ENCODE results near the gene RSRC1. TPM values are rescaled to one million over a fixed set of nuclear protein-coding genes. Genes with fewer than 3 reads are reported as not detected.

RSRC1 gene
- total and polyA plus RNA-seq, 2 donors (not counting 1 experiment from before 2014, with no cell fraction given) = 12.6 to 43.1 TPM

- no peaks in the 10 kb centered on the region for H3K36me3 ChIP-seq (ENCODE audit: control insufficient read depth, insufficient read depth, low read length)
- no peak overlapping the region for H3K27ac ChIP-seq (ENCODE audit: insufficient read depth, low read length)
- H3K9me3 ChIP-seq (ENCODE audit: control insufficient read depth, insufficient read depth, low read depth, low read length) = no peaks in the 10 kb centered on the region
- H3K9ac ChIP-seq (ENCODE audit: insufficient read depth, low read length) = no peak overlapping the region
- no peak for DNase-seq (ENCODE audit: low read depth in 2 of 2)
- no peaks in the 10 kb centered on the region for H4K20me1 ChIP-seq (ENCODE audit: control insufficient read depth, extremely low read depth, insufficient read depth, low read length)
- no peak for TF ChIP-seq EZH2 (IDR thresholded peaks at IDR 0.05; ENCODE audit: low read length, missing control alignments)
- TF ChIP-seq, protein P1, sequence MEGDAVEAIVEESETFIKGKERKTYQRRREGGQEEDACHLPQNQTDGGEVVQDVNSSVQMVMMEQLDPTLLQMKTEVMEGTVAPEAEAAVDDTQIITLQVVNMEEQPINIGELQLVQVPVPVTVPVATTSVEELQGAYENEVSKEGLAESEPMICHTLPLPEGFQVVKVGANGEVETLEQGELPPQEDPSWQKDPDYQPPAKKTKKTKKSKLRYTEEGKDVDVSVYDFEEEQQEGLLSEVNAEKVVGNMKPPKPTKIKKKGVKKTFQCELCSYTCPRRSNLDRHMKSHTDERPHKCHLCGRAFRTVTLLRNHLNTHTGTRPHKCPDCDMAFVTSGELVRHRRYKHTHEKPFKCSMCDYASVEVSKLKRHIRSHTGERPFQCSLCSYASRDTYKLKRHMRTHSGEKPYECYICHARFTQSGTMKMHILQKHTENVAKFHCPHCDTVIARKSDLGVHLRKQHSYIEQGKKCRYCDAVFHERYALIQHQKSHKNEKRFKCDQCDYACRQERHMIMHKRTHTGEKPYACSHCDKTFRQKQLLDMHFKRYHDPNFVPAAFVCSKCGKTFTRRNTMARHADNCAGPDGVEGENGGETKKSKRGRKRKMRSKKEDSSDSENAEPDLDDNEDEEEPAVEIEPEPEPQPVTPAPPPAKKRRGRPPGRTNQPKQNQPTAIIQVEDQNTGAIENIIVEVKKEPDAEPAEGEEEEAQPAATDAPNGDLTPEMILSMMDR (conservative IDR thresholded peaks at IDR 0.05 in 1 of 2, IDR thresholded peaks at IDR 0.05 in 1 of 2; ENCODE audit: low read depth in 1 of 2, low read length in 2 of 2) = no peak
- H3K4me2 ChIP-seq (ENCODE audit: extremely low read depth, insufficient read depth, low read length) = no peak overlapping the region
- no peak overlapping the region for H3K4me3 ChIP-seq (replicated peaks in 1 of 4; ENCODE audit: control extremely low read depth in 1 of 4, insufficient read depth in 1 of 4, low read depth in 3 of 4, low read length in 4 of 4)
- H2AFZ ChIP-seq (ENCODE audit: low read length) = no peak overlapping the region
- no peaks in the 10 kb centered on the region for H3K4me1 ChIP-seq (ENCODE audit: control insufficient read depth, extremely low read depth, insufficient read depth, low read length)
- no peaks in the 10 kb centered on the region for H3K79me2 ChIP-seq (ENCODE audit: control insufficient read depth, insufficient read depth, low read length)
- no peaks in the 10 kb centered on the region for H3K27me3 ChIP-seq (ENCODE audit: control insufficient read depth, insufficient read depth, low read length)
These were observed 410.5 kb downstream of the RSRC1 start for GRCh38 chr3:158520433-158520832.

DNA sequence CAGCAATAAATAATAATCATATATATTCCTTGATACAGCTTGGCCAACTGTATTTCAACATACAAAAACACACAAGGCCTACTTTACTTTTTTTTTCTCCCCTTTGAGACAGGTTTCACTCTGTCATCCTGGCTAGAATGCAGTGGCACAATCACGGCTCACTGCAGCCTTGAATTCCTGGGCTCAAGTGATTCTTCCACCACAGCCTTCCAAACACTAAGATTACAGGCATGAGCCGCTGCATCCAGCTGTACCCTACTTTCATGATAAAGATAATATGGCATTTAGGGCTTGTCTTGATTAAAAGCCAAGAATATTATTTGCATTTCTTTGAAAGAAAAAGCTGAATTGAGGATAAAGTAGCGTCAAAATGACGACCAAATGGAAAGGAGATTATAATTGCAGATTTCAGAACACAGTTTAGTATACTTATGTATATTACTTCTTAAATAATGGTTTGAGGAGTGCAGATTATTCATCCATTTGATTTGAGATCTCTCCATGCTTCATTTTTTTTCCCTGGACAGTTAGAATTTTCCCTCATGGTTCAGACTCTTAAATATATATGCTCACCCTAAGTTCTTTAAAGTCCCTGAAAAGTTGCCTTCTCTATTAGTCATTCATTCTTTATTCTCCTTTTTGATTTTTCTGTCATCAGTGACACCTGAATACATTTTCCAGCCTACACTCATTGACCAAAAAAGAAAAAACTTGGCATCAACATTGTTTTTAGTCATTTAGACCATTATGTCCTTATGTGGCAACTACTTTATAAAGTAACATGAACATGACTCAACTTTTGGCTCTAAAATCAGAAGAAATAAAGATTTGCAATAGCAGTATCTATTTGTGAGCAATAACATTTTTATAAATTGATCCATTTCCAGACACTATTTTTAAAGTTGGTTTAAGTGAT lies 412.6 kb downstream of the RSRC1 start:
- DNase-seq (ENCODE audit: low read depth in 2 of 2) = peak; percentile 78 to 82
- H3K9ac ChIP-seq (ENCODE audit: insufficient read depth, low read length) = no peak overlapping the region
- no peak overlapping the region for H2AFZ ChIP-seq (ENCODE audit: low read length)
- no peak overlapping the region for H3K4me2 ChIP-seq (ENCODE audit: extremely low read depth, insufficient read depth, low read length)
- H3K9me3 ChIP-seq (ENCODE audit: control insufficient read depth, insufficient read depth, low read depth, low read length) = no peaks in the 10 kb centered on the region
- no peaks in the 10 kb centered on the region for H3K79me2 ChIP-seq (ENCODE audit: control insufficient read depth, insufficient read depth, low read length)
- H3K4me3 ChIP-seq (replicated peaks in 1 of 4; ENCODE audit: control extremely low read depth in 1 of 4, insufficient read depth in 1 of 4, low read depth in 3 of 4, low read length in 4 of 4) = no peak overlapping the region
- TF ChIP-seq EZH2 (IDR thresholded peaks at IDR 0.05; ENCODE audit: low read length, missing control alignments) = no peak
- H3K27me3 ChIP-seq (ENCODE audit: control insufficient read depth, insufficient read depth, low read length) = no peaks in the 10 kb centered on the region
- H3K27ac ChIP-seq (ENCODE audit: insufficient read depth, low read length) = no peak overlapping the region
- H4K20me1 ChIP-seq (ENCODE audit: control insufficient read depth, extremely low read depth, insufficient read depth, low read length) = no peaks in the 10 kb centered on the region
- H3K4me1 ChIP-seq (ENCODE audit: control insufficient read depth, extremely low read depth, insufficient read depth, low read length) = no peaks in the 10 kb centered on the region
- H3K36me3 ChIP-seq (ENCODE audit: control insufficient read depth, insufficient read depth, low read length) = no peaks in the 10 kb centered on the region

DNA sequence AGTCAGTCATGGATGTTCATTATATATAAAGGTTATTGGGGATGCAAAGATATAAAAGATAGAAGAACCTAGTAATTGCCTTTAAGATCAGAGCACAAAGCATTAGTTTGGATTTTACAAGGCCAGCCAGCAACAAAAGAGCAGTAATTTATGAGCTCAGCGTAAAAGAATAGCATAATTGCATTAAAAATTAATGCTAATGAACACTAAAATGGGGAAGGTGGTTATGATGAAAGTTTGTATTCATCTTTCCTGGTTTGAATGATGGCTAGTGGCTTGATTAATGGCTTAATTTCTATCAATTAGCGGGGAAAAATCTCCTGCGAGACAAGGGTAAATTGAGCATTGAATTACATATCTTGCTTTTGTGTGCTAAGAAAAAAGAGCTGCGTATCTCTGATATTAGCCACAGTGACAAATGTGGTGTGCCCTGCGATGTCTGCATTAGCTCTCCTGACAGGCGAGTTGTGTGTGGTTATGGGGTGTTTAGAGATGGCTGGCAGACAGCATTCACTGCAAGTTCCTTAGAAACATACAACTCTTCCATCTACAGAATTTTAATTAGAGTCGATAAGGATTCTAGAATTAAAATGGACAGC lies 418.3 kb downstream of the RSRC1 start:
- no peak for DNase-seq (ENCODE audit: low read depth in 2 of 2)

More for the DNA sequence above, 418.3 kb downstream of the RSRC1 start:
- no peak for TF ChIP-seq EZH2 (IDR thresholded peaks at IDR 0.05; ENCODE audit: low read length, missing control alignments)
- TF ChIP-seq, protein P1 (conservative IDR thresholded peaks at IDR 0.05 in 1 of 2, IDR thresholded peaks at IDR 0.05 in 1 of 2; ENCODE audit: low read depth in 1 of 2, low read length in 2 of 2) = no peak
- H3K4me1 ChIP-seq (ENCODE audit: control insufficient read depth, extremely low read depth, insufficient read depth, low read length) = no peaks in the 10 kb centered on the region
- H3K79me2 ChIP-seq (ENCODE audit: control insufficient read depth, insufficient read depth, low read length) = no peaks in the 10 kb centered on the region
- H3K4me3 ChIP-seq (replicated peaks in 1 of 4; ENCODE audit: control extremely low read depth in 1 of 4, insufficient read depth in 1 of 4, low read depth in 3 of 4, low read length in 4 of 4) = no peak overlapping the region
- H3K27me3 ChIP-seq (ENCODE audit: control insufficient read depth, insufficient read depth, low read length) = no peaks in the 10 kb centered on the region
- no peak overlapping the region for H3K4me2 ChIP-seq (ENCODE audit: extremely low read depth, insufficient read depth, low read length)
- no peaks in the 10 kb centered on the region for H4K20me1 ChIP-seq (ENCODE audit: control insufficient read depth, extremely low read depth, insufficient read depth, low read length)
- H3K9me3 ChIP-seq (ENCODE audit: control insufficient read depth, insufficient read depth, low read depth, low read length) = no peaks in the 10 kb centered on the region
- H2AFZ ChIP-seq (ENCODE audit: low read length) = no peak overlapping the region
- no peak overlapping the region for H3K9ac ChIP-seq (ENCODE audit: insufficient read depth, low read length)
- H3K36me3 ChIP-seq (ENCODE audit: control insufficient read depth, insufficient read depth, low read length) = no peaks in the 10 kb centered on the region
- H3K27ac ChIP-seq (ENCODE audit: insufficient read depth, low read length) = no peak overlapping the region
